WTC11 (cell line): Measurements from ENCODE around the gene TBC1D4.

Experiments used
- ATF2 ChIP-seq: sonication (generic); formaldehyde crosslinking; IDR thresholded peaks from 2 replicates; pipeline ENCODE4 v1.8.1; 2022; ENCODE audit warnings: low read depth, missing genetic modification reagents, borderline replicate concordance
- CTCF ChIP-seq: fragments of 200-600 bp; IDR thresholded peaks from 2 replicates; pipeline ENCODE4 v1.8.0; 2022; ENCODE audit warnings: antibody characterized with exemption
- E2F1 ChIP-seq: sonication (generic); formaldehyde crosslinking; IDR thresholded peaks from 2 replicates; pipeline ENCODE4 v1.8.0; 2022; ENCODE audit warnings: mild to moderate bottlenecking, missing genetic modification reagents
- MAX ChIP-seq: sonication (generic); formaldehyde crosslinking; IDR thresholded peaks from 2 replicates; pipeline ENCODE4 v1.8.0; 2022; ENCODE audit warnings: mild to moderate bottlenecking, missing genetic modification reagents
- NR3C1 ChIP-seq: sonication (generic); formaldehyde crosslinking; conservative IDR thresholded peaks from 2 replicates; pipeline ENCODE4 v1.8.1; 2023; ENCODE audit warnings: low read depth, mild to moderate bottlenecking, missing genetic modification reagents
- TCF7 ChIP-seq: sonication (generic); formaldehyde crosslinking; IDR thresholded peaks from 2 replicates; pipeline ENCODE4 v1.8.0; 2022; ENCODE audit warnings: mild to moderate bottlenecking, low read depth, missing genetic modification reagents, moderate library complexity
- TEAD4 ChIP-seq: sonication (generic); formaldehyde crosslinking; IDR thresholded peaks from 2 replicates; pipeline ENCODE4 v1.8.0; 2022; ENCODE audit warnings: mild to moderate bottlenecking, missing genetic modification reagents
- USF2 ChIP-seq: sonication (generic); formaldehyde crosslinking; IDR thresholded peaks from 2 replicates; pipeline ENCODE4 v1.8.1; 2023; ENCODE audit warnings: mild to moderate bottlenecking, missing genetic modification reagents, moderate library complexity
- ZMAT4 ChIP-seq: fragments of 250-450 bp; sonication (Bioruptor Pico); IDR thresholded peaks from 2 replicates; pipeline ENCODE4 v1.9.0; 2021; ENCODE audit warnings: mild to moderate bottlenecking

- no peak for TF ChIP-seq TCF7 (CRISPR knock-in tag)
- TF ChIP-seq CTCF: no peak
- no peak for TF ChIP-seq USF2
- TF ChIP-seq ZMAT4 (CRISPR knock-in tag): no peak
- TF ChIP-seq MAX: no peak
- no peak for TF ChIP-seq NR3C1 (CRISPR knock-in tag)
- TF ChIP-seq E2F1 (CRISPR knock-in tag): no peak
- TF ChIP-seq ATF2 (CRISPR knock-in tag): no peak
- TF ChIP-seq TEAD4: no peak
Observed at GRCh38 chr13:75468602-75469001, 13.4 kb downstream of the TBC1D4 start.
